Measurements from ENCODE around the gene UXS1. TPM values are rescaled to one million over a fixed set of nuclear protein-coding genes. Genes with fewer than 3 reads are reported as not detected.
A peak's percentile ranks its signal among the peaks of the same experiment; 100 is the strongest.
"Not testable (repeated sequence)": the region's sequence is repeated elsewhere in the genome, so short reads cannot be mapped to it uniquely, and the experiment has no call there.

Gene UXS1
- total RNA-seq (ENCODE audit: low replicate concordance) = 38.0 and 39.5 TPM in 2 replicates

GRCh38 chr2:106193977-106194778 is at the start of gene UXS1:
Gene UXS1, minus strand, starts transcription at chr2:106194301. Its CDS starts 60 bp downstream, at chr2:106194241.
- Histone ChIP-seq H3K27ac (no peak within 1 kb of the TSS), H3F3A (ENCODE audit: low read depth) (no peaks in the 10 kb centered on the region), H3K79me2 (ENCODE audit: low read depth) (peaks cover 46% of the 10 kb centered on the region), H3K27me3 (peaks cover 4% of the 10 kb centered on the region), H3K9me3 (ENCODE audit: low read depth) (no peaks in the 10 kb centered on the region), H4K20me1 (ENCODE audit: low read depth) (peaks cover 23% of the 10 kb centered on the region), H3K4me2 (peak within 1 kb of the TSS; percentile 98), H3K4me1 (peaks cover 11% of the 10 kb centered on the region), H3K9ac (peak within 1 kb of the TSS; percentile 54), H3K4me3 (peak within 1 kb of the TSS; percentile 99), H2AFZ (replicated peaks) (peak within 1 kb of the TSS; percentile 83), H3K36me3 (no peaks in the 10 kb centered on the region)
- peak within 1 kb of the TSS; percentile 27 for H3K27ac Mint-ChIP-seq
- peak; percentile 99 for DNase-seq (ENCODE audit: low spot score)
- peak within 1 kb of the TSS; percentile 87 for H3K4me3 Mint-ChIP-seq
- peaks cover 2% of the 10 kb centered on the region for H3K9me3 Mint-ChIP-seq
- no peak for TF ChIP-seq CTCF (IDR thresholded peaks at IDR 0.05)
- TF ChIP-seq EZH2phosphoT487 (IDR thresholded peaks at IDR 0.05) = no peak
- TF ChIP-seq EZH2 (IDR thresholded peaks at IDR 0.05) = no peak
- peaks cover 4% of the 10 kb centered on the region for H3K27me3 Mint-ChIP-seq (ENCODE audit: insufficient read depth, low read depth)
- peaks cover 9% of the 10 kb centered on the region for H3K36me3 Mint-ChIP-seq
- peaks cover 31% of the 10 kb centered on the region for H3K4me1 Mint-ChIP-seq

- peaks cover 25% of the 10 kb centered on the region for H3K9me3 Mint-ChIP-seq
- H3K36me3 ChIP-seq; H3K4me1 Mint-ChIP-seq; H3K79me2 ChIP-seq (ENCODE audit: low read depth); H4K20me1 ChIP-seq (ENCODE audit: low read depth); H3K9ac ChIP-seq; H2AFZ ChIP-seq (replicated peaks); H3K36me3 Mint-ChIP-seq; H3K4me3 ChIP-seq; H3K27me3 ChIP-seq; H3K4me2 ChIP-seq; H3K4me1 ChIP-seq; DNase-seq (ENCODE audit: low spot score); H3K4me3 Mint-ChIP-seq; H3K27ac ChIP-seq; H3K27me3 Mint-ChIP-seq (ENCODE audit: insufficient read depth, low read depth); H3K27ac Mint-ChIP-seq; H3F3A ChIP-seq (ENCODE audit: low read depth): not testable (repeated sequence)
- peaks cover 16% of the 10 kb centered on the region for H3K9me3 ChIP-seq (ENCODE audit: low read depth)
These were observed 45.4 kb upstream of the UXS1 start for GRCh38 chr2:106239491-106239890.

- not testable (repeated sequence) for H3K79me2 ChIP-seq (ENCODE audit: low read depth); H3K27me3 Mint-ChIP-seq (ENCODE audit: insufficient read depth, low read depth); DNase-seq (ENCODE audit: low spot score); H3K4me1 Mint-ChIP-seq; H3K27ac ChIP-seq; H3K4me3 Mint-ChIP-seq; H3K9ac ChIP-seq; H3F3A ChIP-seq (ENCODE audit: low read depth); H4K20me1 ChIP-seq (ENCODE audit: low read depth); H3K36me3 ChIP-seq; H2AFZ ChIP-seq (replicated peaks); H3K4me2 ChIP-seq; H3K27ac Mint-ChIP-seq; H3K4me1 ChIP-seq; H3K4me3 ChIP-seq; H3K27me3 ChIP-seq; H3K36me3 Mint-ChIP-seq
- H3K9me3 Mint-ChIP-seq = peaks cover 31% of the 10 kb centered on the region
- H3K9me3 ChIP-seq (ENCODE audit: low read depth) = peaks cover 16% of the 10 kb centered on the region
These were observed 41.3 kb upstream of the UXS1 start for GRCh38 chr2:106235392-106235791.

- peaks cover 29% of the 10 kb centered on the region for H3K9me3 Mint-ChIP-seq
- no peak overlapping the region for H3K9ac ChIP-seq
- no peak overlapping the region for H3K27ac ChIP-seq
- peaks cover 16% of the 10 kb centered on the region for H3K9me3 ChIP-seq (ENCODE audit: low read depth)
- H3K4me1 Mint-ChIP-seq = no peaks in the 10 kb centered on the region
- no peak for TF ChIP-seq EZH2 (IDR thresholded peaks at IDR 0.05)
- TF ChIP-seq CTCF (IDR thresholded peaks at IDR 0.05) = no peak
- H4K20me1 ChIP-seq (ENCODE audit: low read depth) = no peaks in the 10 kb centered on the region
- no peaks in the 10 kb centered on the region for H3K36me3 ChIP-seq
- H3F3A ChIP-seq (ENCODE audit: low read depth) = no peaks in the 10 kb centered on the region
- no peak overlapping the region for H2AFZ ChIP-seq (replicated peaks)
- H3K27me3 Mint-ChIP-seq (ENCODE audit: insufficient read depth, low read depth) = peaks cover 2% of the 10 kb centered on the region
- H3K4me2 ChIP-seq = no peak overlapping the region
- no peak overlapping the region for H3K4me3 ChIP-seq
- H3K36me3 Mint-ChIP-seq = peaks cover 2% of the 10 kb centered on the region
- no peaks in the 10 kb centered on the region for H3K27me3 ChIP-seq
- DNase-seq (ENCODE audit: low spot score) = no peak
- no peaks in the 10 kb centered on the region for H3K4me1 ChIP-seq
- no peaks in the 10 kb centered on the region for H3K79me2 ChIP-seq (ENCODE audit: low read depth)
- H3K27ac Mint-ChIP-seq = no peak overlapping the region
- no peak overlapping the region for H3K4me3 Mint-ChIP-seq
These were observed 39.2 kb upstream of the UXS1 start for GRCh38 chr2:106233350-106233706.

Measured in neural progenitor cell (in vitro differentiated cells).